SKM-1 treated with dmso at 0.1 percent for 144 hours (cell line): ENCODE measurements around the gene FBXL17.

ENCODE experiments used
- DNase-seq: peaks from one replicate; lab custom pipeline; 2025; ENCODE audit not compliant: unreplicated experiment; lab: John Stamatoyannopoulos, UW

FBXL17 gene

DNA sequence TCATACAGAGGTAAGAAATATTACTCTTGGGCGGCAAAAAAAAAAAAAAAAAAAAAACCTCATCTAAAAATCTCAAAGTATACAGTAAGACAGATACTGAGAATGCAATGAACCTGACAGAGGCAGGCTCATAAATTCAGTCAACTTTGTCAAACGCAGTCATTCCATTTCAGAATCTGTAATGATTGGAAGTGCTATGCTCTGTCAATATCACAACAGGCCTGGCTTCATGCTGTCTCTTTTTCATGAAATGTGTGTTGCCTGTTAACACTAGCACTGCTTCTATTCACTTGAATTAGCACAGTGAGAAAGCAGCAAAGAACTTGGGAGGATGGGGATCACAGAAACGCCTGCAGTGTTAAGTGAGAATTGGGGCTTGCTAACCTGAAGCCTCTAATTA lies 510.9 kb downstream of the FBXL17 start:
- DNase-seq: no peak

- no peak for DNase-seq
Measured at GRCh38 chr5:107869438-107870115, 512.3 kb downstream of the FBXL17 start.

GRCh38 chr5:107868650-107869409 lies 513.1 kb downstream of the FBXL17 start:
- DNase-seq: no peak

DNA sequence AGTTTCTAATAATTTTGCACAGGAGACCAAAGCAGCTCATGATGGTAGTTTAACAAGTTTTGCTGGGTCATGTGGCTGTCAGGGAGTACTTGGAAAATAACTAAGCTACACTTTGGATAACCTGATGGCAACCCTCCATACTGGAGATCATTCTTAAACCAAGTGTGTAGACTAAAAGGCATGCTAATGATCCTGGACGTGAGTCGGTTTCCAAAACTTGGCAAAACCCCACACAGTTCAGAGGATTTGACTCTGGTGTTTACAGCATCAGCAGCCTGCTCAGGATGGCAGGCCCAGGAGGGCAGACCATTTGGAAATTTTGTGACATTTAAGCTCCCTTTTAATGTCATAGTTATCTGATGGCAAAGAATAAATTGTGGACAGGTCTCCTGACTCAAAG lies 514.6 kb downstream of the FBXL17 start:
- DNase-seq: no peak

- no peak for DNase-seq
Measured at GRCh38 chr5:107864793-107865192, 517.1 kb downstream of the FBXL17 start.

- no peak for DNase-seq
Measured at GRCh38 chr5:107863125-107863524, 518.8 kb downstream of the FBXL17 start.

- DNase-seq: no peak
Measured at GRCh38 chr5:107861565-107861964, 520.3 kb downstream of the FBXL17 start.

DNA sequence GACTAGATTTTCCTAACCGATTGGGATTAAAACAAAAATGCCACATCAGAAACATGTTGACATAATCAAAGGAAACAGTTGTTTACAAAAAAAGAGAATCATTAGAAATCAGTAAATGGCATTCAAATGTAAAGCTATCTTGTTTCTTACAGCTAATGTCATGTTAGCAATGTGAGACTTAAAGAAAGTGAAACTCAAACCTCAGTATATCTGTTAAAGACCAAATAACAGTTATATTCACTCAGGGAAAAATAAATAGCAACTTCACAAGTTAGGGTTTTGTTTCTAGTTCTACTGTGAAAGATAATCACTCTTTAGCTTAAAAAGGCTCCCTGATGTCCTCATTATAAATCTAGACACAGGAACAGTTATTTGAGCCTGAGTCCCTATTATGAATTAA lies 521.9 kb downstream of the FBXL17 start:
- DNase-seq: no peak

GRCh38 chr5:107858788-107859187 lies 523.1 kb downstream of the FBXL17 start:
- no peak for DNase-seq

DNA sequence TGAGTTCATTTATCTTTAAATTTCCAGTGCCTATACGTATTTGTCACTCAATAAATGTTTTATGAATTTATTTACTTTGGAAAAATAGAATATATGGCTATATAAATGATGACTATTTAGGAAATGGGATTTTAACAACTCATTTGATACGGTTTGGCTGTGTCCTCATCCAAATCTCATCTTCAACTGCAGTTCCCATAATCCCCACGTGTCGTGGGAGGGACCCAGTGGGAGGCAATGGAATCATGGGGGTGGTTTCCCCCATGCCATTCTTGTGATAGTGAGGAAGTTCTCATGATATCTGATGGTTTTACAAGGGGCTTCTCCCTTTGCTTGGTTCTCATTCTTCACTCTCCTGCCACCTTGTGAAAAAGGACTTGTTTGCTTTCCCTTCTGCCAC lies 523.6 kb downstream of the FBXL17 start:
- DNase-seq: no peak

DNA sequence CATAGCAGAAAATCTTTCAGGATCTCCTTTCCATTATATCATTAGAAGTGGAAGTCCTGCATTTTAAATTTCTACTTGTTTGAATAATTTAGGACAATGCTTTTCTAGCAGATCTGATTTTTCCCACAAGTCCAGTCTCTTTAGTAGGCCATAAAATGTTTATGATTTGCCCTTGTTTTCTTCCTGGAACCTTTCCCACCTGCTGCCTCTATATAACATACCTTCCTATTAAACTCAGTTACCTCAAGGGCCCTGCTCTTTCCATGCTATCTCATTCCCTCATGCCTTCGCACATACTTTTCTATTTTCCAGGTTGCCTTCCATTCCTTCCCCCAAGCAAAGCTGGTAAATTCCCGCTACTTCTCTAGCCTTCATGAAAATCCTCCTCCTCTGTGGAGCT lies 524.1 kb downstream of the FBXL17 start:
- no peak for DNase-seq

DNA sequence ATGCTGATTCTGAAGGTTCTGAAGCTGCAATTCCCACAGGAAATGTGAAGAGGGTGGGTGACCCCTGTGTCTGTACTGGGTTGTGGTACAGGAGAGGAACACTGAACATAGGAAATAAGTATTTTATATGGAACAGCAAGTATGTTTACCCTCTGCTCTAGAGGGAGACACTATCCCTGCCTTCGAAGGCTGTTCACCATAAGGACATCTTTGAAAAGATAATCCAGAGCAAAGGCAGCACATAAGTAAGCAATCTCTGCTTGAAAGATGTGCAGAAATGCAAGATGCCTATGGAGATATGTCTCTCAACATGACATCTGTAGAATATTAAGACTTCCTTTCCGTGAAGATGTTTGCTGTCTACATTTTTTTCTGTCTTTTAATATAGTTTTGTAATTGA lies 526.7 kb downstream of the FBXL17 start:
- DNase-seq: no peak

- DNase-seq: no peak
Measured at GRCh38 chr5:107853696-107854095, 528.2 kb downstream of the FBXL17 start.

- DNase-seq: no peak
Measured at GRCh38 chr5:107853031-107853430, 528.9 kb downstream of the FBXL17 start.

GRCh38 chr5:107849118-107849517 lies 532.8 kb downstream of the FBXL17 start:
- no peak for DNase-seq

DNA sequence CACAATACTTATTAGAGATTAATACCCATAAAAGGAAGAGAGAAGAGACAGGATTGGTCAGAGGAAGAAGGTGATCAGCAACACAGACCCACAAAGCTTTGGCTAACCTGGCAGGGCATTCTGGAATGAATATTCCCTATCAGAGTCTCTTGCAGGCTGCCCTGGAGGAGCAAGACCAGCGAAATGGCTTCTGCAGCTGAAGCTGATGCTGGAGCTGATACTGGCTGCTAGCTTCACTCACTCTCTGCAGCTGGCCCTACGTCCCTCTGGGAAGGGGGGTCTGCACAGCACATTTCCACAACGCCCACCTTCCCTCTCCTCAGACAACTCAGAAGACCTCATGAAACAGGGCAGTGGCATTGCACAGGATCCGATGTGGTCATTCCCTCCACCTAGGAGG lies 541.3 kb downstream of the FBXL17 start:
- DNase-seq: no peak

GRCh38 chr5:107840161-107840560 lies 541.7 kb downstream of the FBXL17 start:
- no peak for DNase-seq

- DNase-seq: no peak
Measured at GRCh38 chr5:107835096-107835495, 546.8 kb downstream of the FBXL17 start.

DNA sequence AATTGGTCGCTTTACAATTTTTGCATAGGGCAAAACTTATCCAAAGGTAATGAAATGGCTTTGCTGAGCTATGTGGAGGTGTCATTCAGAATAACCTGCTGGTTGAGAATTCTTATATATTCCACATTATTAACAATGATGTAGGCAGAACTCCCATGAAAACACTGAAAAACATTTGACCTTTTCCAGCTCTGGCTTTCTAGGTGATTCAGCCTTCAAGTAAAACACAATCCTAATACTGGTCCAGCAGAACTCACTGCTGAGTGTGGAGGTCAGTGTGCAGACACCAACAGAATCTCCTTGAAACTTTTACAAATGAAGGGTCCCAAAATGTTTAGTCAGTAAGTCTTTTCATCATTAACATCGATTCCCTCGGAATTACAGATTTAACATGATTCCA lies 549.2 kb downstream of the FBXL17 start:
- DNase-seq: no peak

- DNase-seq: no peak
Measured at GRCh38 chr5:107831612-107832395, 550.1 kb downstream of the FBXL17 start.

GRCh38 chr5:107830750-107831149 lies 551.1 kb downstream of the FBXL17 start:
- no peak for DNase-seq
